HEK293T (cell line): Measurements from ENCODE around the gene BCL2L1.

Source experiments
- ARNT ChIP-seq: fragments of 450-650 bp; IDR thresholded peaks from 2 replicates; pipeline ENCODE4 v1.6.1; 2017; ENCODE audit warnings: mild to moderate bottlenecking
- BHLHE40 ChIP-seq: fragments of 450-650 bp; IDR thresholded peaks from 2 replicates; pipeline ENCODE4 v1.6.1; 2016; ENCODE audit warnings: mild to moderate bottlenecking, moderate library complexity, borderline replicate concordance
- ELF4 ChIP-seq: fragments of 450-650 bp; IDR thresholded peaks from 2 replicates; pipeline ENCODE4 v1.6.1; 2017; ENCODE audit warnings: antibody characterized with exemption
- FOXA1 ChIP-seq: fragments of 450-650 bp; IDR thresholded peaks from 2 replicates; pipeline ENCODE4 v1.6.1; 2016; ENCODE audit warnings: mild to moderate bottlenecking
- FOXK2 ChIP-seq: fragments of 450-650 bp; IDR thresholded peaks from 2 replicates; pipeline ENCODE4 v1.6.1; 2016; ENCODE audit warnings: mild to moderate bottlenecking
- FOXM1 ChIP-seq: fragments of 450-650 bp; IDR thresholded peaks from 2 replicates; pipeline ENCODE4 v1.6.1; 2017; ENCODE audit warnings: mild to moderate bottlenecking, borderline replicate concordance
- HDGF ChIP-seq: fragments of 450-650 bp; IDR thresholded peaks from 2 replicates; pipeline ENCODE4 v1.6.1; 2017; ENCODE audit warnings: antibody characterized with exemption, borderline replicate concordance
- L3MBTL2 ChIP-seq: fragments of 450-650 bp; conservative IDR thresholded peaks from 2 replicates; pipeline ENCODE4 v1.6.1; 2016; ENCODE audit warnings: mild to moderate bottlenecking
- LEF1 ChIP-seq: fragments of 450-650 bp; IDR thresholded peaks from 2 replicates; pipeline ENCODE4 v1.6.1; 2017; ENCODE audit warnings: mild to moderate bottlenecking, borderline replicate concordance
- NFRKB ChIP-seq: fragments of 450-650 bp; IDR thresholded peaks from 2 replicates; pipeline ENCODE4 v1.6.1; 2016; ENCODE audit warnings: mild to moderate bottlenecking, moderate library complexity
- PKNOX1 ChIP-seq: fragments of 450-650 bp; IDR thresholded peaks from 2 replicates; pipeline ENCODE4 v1.6.1; 2016
- SP1 ChIP-seq: fragments of 450-650 bp; IDR thresholded peaks from 2 replicates; pipeline ENCODE4 v1.6.1; 2017
- SUZ12 ChIP-seq: fragments of 450-650 bp; IDR thresholded peaks from 2 replicates; pipeline ENCODE4 v1.6.1; 2016; ENCODE audit warnings: mild to moderate bottlenecking
- ZNF384 ChIP-seq: fragments of 450-650 bp; IDR thresholded peaks from 2 replicates; pipeline ENCODE4 v1.6.1; 2016

- no peak for TF ChIP-seq FOXA1
- TF ChIP-seq BHLHE40, result no peak
- no peak for TF ChIP-seq HDGF
- TF ChIP-seq SUZ12, result no peak
- no peak for TF ChIP-seq FOXK2
- no peak for TF ChIP-seq NFRKB
- no peak for TF ChIP-seq PKNOX1
- TF ChIP-seq ZNF384, result no peak
- TF ChIP-seq SP1, result no peak
- no peak for TF ChIP-seq ARNT
- TF ChIP-seq ELF4, result no peak
- TF ChIP-seq LEF1, result no peak
- no peak for TF ChIP-seq L3MBTL2
- no peak for TF ChIP-seq FOXM1
Observed at GRCh38 chr20:31638317-31638716, 84.4 kb downstream of the BCL2L1 start.
